BE2C (cell line): Measurements from ENCODE around the gene VIL1. TPM values are rescaled to one million over a fixed set of nuclear protein-coding genes. Genes with fewer than 3 reads are reported as not detected.

Experiments used
- DNase-seq: peaks from one replicate; pipeline ENCODE4 v3.0.0-alpha.2; 2020
- H3K27me3 ChIP-seq: fragments of 250-450 bp; sonication (Bioruptor Pico); 2 replicates; pipeline ENCODE4 v1.5.1; 2020; ENCODE audit warnings: mild to moderate bottlenecking
- H3K36me3 ChIP-seq: fragments of 250-450 bp; sonication (Bioruptor Pico); 2 replicates; pipeline ENCODE4 v1.5.1; 2020; ENCODE audit warnings: mild to moderate bottlenecking
- H3K4me1 ChIP-seq: fragments of 250-450 bp; sonication (Bioruptor Pico); 2 replicates; pipeline ENCODE4 v1.5.1; 2020
- H3K4me3 ChIP-seq: 2 replicates; pipeline ENCODE4 v1.5.1; 2011; ENCODE audit warnings: low read depth, low read length
- H3K9me3 ChIP-seq: fragments of 250-450 bp; sonication (Bioruptor Pico); 2 replicates; pipeline ENCODE4 v1.5.1; 2020
- polyA plus RNA-seq: library from polyadenylated mRNA; unstranded; fragments of >200 nt; gene quantifications from one replicate; pipeline ENCODE4 v1.2.1, GENCODE V29; 2012; ENCODE audit warnings: low read depth, missing spikeins; ENCODE audit not compliant: insufficient read length, insufficient read depth
- TF ChIP-seq, protein P1 (sequence below): IDR thresholded peaks from 2 replicates; pipeline ENCODE4 v1.5.1; 2012; ENCODE audit warnings: mild to moderate bottlenecking, low read depth, low read length

VIL1 gene
- polyA plus RNA-seq = 0.11 TPM

DNA sequence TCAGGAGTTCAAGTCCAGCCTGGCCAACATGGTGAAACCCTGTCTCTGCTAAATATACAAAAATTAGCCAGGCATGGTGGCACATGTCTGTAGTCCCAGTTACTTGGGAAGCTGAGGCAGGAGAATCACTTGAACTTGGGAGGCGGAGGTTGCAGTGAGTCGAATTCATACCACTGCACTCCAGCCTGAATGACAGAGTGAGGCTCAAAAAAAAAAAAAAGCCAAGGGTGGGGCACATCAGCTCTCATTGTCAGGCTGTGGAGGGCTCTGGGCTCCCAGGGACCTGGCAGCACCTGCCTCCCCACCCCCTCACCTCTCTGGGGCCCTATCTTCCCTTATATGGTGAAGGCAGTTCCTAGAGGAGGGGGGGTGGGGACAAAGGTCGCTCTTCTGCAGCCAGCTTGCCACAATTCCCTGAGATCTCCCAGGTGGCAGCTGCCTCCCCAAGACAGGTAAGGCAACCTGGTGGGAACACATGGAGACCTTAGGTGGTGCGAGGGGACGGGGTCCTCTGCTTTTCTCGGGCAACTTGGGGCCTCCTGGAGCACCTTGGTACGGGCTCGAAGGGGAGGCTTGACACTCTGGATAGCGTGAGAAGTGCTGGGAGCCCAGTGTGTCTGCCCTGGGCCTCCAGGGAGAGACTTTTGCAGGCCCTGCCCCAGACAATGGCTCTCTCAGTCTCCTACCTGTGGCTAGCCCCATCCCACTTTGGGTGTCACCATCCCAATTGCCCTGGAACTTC is at the start of gene VIL1:
TSS of gene VIL1 (plus strand) at position 407 of the 742 bp plus-strand sequence. CDS start 4,656 bp downstream, outside the sequence.
- Histone ChIP-seq H3K4me1 (no peaks in the 10 kb centered on the region), H3K36me3 (no peaks in the 10 kb centered on the region), H3K4me3 (no peak within 1 kb of the TSS), H3K27me3 (no peaks in the 10 kb centered on the region), H3K9me3 (no peaks in the 10 kb centered on the region)
- TF ChIP-seq, protein P1, sequence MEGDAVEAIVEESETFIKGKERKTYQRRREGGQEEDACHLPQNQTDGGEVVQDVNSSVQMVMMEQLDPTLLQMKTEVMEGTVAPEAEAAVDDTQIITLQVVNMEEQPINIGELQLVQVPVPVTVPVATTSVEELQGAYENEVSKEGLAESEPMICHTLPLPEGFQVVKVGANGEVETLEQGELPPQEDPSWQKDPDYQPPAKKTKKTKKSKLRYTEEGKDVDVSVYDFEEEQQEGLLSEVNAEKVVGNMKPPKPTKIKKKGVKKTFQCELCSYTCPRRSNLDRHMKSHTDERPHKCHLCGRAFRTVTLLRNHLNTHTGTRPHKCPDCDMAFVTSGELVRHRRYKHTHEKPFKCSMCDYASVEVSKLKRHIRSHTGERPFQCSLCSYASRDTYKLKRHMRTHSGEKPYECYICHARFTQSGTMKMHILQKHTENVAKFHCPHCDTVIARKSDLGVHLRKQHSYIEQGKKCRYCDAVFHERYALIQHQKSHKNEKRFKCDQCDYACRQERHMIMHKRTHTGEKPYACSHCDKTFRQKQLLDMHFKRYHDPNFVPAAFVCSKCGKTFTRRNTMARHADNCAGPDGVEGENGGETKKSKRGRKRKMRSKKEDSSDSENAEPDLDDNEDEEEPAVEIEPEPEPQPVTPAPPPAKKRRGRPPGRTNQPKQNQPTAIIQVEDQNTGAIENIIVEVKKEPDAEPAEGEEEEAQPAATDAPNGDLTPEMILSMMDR = no peak
- DNase-seq = no peak

DNA sequence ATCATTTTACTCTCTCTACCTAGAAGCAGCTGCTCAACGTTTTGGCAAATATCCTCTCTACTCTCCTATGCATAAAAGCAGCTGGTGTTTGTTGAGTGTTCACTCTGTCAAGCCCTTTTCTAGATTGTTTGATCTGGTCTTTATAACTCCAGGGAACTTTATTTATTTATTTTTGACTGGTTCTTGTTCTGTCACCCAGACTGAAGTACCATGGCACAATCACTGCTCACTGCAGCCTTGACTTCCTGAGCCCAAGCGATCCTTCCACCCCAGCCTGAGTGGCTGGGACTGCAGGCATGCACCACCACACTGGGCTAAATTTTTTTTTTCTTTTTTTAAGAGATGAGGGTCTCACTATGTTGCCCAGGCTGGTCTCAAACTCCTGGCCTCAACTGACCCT is 49.6 kb upstream of the VIL1 start:
- no peaks in the 10 kb centered on the region for H3K4me1 ChIP-seq
- no peaks in the 10 kb centered on the region for H3K36me3 ChIP-seq
- H3K27me3 ChIP-seq = no peaks in the 10 kb centered on the region
- no peak for DNase-seq
- TF ChIP-seq, protein P1 = no peak
- H3K9me3 ChIP-seq = no peaks in the 10 kb centered on the region; the same call in 1 of the 2 replicates
- no peak overlapping the region for H3K4me3 ChIP-seq

DNA sequence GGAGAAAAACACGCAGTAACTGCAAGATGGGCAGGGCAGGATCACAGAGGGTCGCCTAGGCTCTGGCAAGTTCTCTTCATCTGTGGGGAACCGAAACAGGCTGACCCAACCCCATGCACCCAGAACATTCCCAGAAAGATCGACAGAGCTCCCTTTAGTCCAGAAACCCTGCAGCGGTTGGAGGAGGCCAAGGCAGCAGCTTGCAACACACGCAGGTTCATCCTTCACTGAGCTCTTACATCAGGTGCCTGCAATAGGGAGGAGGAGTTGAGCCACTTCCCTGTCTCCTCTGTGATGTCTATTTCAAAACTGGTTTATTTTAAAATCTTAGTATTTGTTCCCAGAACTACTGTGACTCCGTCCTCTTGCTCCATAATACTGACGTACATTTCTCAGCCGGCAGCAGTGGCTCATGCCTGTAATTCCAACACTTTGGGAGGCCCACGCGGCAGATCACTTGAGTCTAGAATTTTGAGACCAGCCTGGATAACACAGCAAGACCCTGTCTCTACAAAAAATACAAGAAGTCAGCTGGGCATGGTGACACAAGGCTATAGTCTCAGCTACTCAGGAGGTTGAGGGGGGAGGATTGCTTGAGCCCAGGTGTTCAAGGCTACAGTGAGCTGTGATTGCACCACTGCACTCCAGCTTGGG is 48.4 kb upstream of the VIL1 start:
- H3K9me3 ChIP-seq = no peaks in the 10 kb centered on the region; the same call in 1 of the 2 replicates
- H3K36me3 ChIP-seq = no peaks in the 10 kb centered on the region
- H3K27me3 ChIP-seq = no peaks in the 10 kb centered on the region
- no peak overlapping the region for H3K4me3 ChIP-seq
- DNase-seq = no peak
- TF ChIP-seq, protein P1 = no peak
- H3K4me1 ChIP-seq = no peaks in the 10 kb centered on the region

DNA sequence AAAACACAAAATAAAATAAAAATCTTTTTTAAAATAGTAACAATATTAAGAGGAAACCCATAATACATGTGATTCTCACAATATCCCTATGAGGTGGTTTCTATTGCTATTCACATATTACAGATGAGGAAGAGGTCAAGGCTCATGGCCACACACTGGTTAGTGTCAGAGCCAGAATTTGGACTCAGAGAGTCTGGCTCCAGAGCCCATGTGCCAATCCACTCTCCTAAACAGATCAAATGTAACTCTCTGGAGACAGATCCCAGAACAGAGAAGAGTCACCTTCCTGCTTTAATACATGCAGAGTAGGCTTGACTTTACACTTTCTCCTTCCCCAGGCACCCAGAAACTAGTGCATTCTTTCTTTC is 47.0 kb upstream of the VIL1 start:
- no peak overlapping the region for H3K4me3 ChIP-seq
- H3K4me1 ChIP-seq = no peaks in the 10 kb centered on the region
- H3K27me3 ChIP-seq = no peaks in the 10 kb centered on the region
- H3K36me3 ChIP-seq = no peaks in the 10 kb centered on the region
- TF ChIP-seq, protein P1 = no peak
- DNase-seq = no peak
- no peaks in the 10 kb centered on the region; the same call in 1 of the 2 replicates for H3K9me3 ChIP-seq

DNA sequence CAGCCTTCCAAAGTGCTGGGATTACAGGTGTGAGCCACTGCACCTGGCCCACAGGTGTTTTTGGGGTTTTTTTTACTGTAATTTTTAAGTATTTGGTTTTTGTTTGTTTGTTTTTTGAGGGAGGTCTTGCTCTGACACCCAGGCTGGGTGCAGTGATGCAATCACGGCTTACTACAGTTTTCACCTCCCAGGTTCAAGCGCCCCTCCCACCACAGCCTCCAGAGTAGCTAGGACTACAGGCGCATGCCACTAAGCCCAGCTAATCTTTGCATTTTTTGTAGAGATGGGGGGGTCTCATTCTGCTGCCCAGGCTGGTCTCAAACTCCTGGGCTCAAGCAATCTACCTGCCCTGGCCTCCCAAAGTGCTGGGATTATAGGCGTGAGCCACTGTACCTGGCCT is 44.1 kb upstream of the VIL1 start:
- no peaks in the 10 kb centered on the region for H3K4me1 ChIP-seq
- H3K9me3 ChIP-seq = no peaks in the 10 kb centered on the region
- no peak for DNase-seq
- H3K27me3 ChIP-seq = no peaks in the 10 kb centered on the region
- TF ChIP-seq, protein P1 = no peak
- H3K36me3 ChIP-seq = no peaks in the 10 kb centered on the region
- H3K4me3 ChIP-seq = no peak overlapping the region

DNA sequence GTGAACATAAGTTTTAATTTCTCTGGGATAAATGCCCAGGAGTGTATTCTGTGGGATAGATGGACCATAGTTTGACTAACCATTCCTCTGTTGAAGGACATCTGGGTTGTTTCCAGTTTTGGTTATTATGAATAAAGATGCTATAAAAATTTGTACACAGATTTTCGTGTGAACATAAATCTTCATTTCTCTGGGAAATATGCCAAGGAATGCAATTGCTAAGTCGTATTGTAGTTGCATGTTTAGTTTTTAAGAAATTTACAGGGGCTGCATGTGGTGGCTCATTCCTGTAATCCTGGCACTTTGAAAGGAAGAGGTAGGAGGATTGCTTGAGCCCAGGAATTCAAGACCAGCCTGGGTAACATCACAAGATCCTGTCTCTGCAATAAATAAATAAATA is 43.7 kb upstream of the VIL1 start:
- DNase-seq = no peak
- H3K4me1 ChIP-seq = no peaks in the 10 kb centered on the region
- TF ChIP-seq, protein P1 = no peak
- H3K4me3 ChIP-seq = no peak overlapping the region
- no peaks in the 10 kb centered on the region for H3K9me3 ChIP-seq
- H3K36me3 ChIP-seq = no peaks in the 10 kb centered on the region
- H3K27me3 ChIP-seq = no peaks in the 10 kb centered on the region
